GM19240 (cell line): ENCODE measurements around the gene TSPYL2.

Experiments
- DNase-seq: peaks from one replicate; pipeline ENCODE4 v3.0.0; 2011; ENCODE audit warnings: low spot score; ENCODE audit not compliant: insufficient read length

Gene TSPYL2

DNA sequence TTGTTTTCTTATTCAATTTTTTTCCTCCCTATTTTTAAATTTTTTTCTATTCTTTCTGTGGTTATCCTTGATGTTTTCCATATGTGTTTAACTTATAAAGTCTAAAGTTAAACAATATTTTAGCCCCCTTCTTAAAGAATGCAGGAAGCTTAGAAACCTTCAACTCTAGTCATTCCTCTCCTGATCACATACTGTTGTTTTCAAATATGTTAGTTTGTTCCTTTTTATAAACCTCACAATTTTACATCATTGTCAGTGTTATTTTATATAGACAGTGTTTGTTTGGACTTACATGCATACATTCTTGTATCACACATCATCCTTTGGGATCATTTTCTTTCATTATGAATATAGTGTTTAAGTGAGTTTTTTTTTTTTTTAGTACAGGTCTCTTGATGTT lies 43.3 kb downstream of the TSPYL2 start:
- DNase-seq, result no peak

DNA sequence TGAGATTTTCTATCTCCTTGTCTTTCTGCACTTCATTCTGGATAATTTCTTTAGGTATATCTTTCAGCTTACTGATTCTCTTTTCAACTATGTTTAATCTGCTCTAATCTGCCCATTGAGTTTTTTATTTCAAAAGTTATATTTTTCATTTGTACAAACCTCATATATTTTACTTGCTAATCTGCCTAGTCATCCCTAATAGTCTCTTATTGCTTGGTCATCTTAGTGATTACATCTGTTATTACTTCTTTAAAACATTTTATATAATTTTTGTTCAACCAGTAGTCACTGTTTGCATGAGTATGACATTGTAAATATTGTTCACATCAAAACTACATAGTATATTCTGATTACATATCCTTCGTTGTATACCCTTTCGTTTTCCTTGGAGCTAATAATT lies 44.2 kb downstream of the TSPYL2 start:
- no peak for DNase-seq

DNA sequence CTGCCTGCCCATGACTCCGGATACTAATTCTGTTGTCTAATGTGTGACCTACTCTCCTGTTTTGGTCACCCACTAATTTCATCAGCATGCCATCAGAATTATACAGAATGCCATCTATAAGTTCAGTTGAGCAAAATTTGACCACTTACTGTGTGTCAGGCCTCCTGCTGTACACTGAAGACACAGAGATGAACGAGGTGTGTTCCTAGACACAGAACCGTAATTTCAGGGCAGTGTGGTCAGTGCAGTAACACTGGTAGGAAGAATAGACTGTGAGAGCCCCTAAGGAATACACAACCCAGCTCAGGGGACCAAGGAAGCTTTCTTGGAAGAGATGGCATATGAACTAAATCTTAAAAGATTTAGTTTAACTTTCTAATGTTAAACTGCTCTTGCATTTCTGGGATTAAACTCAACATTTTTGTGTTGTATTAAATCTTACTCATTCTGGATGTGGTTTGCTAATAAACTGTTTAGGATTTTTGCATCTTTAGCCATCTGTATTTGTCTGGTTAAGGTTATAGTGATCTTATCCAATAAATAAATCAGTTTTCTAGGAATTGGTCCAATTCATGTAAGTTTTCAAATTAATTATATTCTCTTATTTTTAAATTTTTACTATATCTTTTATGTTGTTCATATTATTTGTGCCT lies 46.1 kb downstream of the TSPYL2 start:
- no peak for DNase-seq

DNA sequence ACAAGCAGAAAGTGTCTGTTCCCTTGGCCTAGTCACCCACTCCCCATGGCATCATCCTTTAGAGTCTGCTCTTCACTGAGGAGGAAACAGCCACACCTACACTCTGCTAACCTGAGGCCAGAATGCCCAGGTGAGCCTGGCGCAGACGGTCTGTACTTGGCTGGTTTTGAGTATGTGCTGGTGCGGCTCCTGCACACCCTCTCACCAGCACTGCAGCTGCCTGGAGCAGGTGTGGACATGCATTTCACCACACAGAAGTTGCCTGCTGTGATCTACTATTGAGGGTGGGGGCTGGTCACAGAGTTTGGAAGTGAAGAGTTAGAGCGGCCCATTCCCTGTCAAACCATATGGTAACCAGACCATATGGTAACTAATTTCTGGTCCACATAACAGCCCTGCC lies 51.2 kb downstream of the TSPYL2 start:
- no peak for DNase-seq

DNA sequence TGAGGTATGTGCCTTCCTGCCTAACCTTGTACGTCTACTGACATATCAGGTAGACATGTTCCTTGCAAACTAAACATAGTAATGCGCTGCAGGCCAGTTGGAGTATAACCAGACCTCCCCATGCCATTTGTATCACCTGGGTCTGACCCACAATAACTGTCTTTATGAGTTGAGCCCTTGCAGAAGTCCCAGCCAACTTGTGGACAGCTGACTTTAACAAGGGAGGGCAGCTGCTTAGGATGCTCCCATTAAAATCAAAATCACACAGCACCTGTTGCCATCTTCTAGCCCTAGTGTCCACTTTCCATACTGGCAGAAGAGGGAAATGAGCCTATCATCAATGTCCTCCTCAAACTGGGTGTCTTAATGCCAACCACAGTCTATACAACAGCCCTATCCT lies 53.4 kb downstream of the TSPYL2 start:
- DNase-seq, result no peak
